BLaER1 treated with 17β-estradiol and CSF1 and Interleukin-3, amounts not matched to agents 10 nM and 100 nM (cell line): ENCODE measurements around the gene PTPN3.

ENCODE experiments used
- H3K27ac ChIP-seq, 11 experiments: shearing (Covaris generic); formaldehyde crosslinking; 2 replicates each; pipeline ENCODE4 v1.8.1; 2022
- H3K27me3 ChIP-seq, 11 experiments: shearing (Covaris generic); formaldehyde crosslinking; 2 replicates each; pipeline ENCODE4 v1.8.1; 2022
- H3K36me3 ChIP-seq, 11 experiments: shearing (Covaris generic); formaldehyde crosslinking; 2 replicates each; pipeline ENCODE4 v1.8.1; 2022
- H3K4me1 ChIP-seq, 10 experiments: shearing (Covaris generic); formaldehyde crosslinking; 2 replicates each; pipeline ENCODE4 v1.8.1; 2022
- H3K4me2 ChIP-seq, 11 experiments: shearing (Covaris generic); formaldehyde crosslinking; 2 replicates each; pipeline ENCODE4 v1.8.1; 2022
- H3K4me3 ChIP-seq, 10 experiments: shearing (Covaris generic); formaldehyde crosslinking; 2 replicates each; pipeline ENCODE4 v1.8.1; 2022
- H3K9ac ChIP-seq, 11 experiments: shearing (Covaris generic); formaldehyde crosslinking; 2 replicates each; pipeline ENCODE4 v1.8.1; 2022
- H3K9me3 ChIP-seq, 11 experiments: shearing (Covaris generic); formaldehyde crosslinking; replicated peaks in 1 of 11; 2 replicates each; pipeline ENCODE4 v1.8.1; 2022
- H4K20me1 ChIP-seq, 11 experiments: shearing (Covaris generic); formaldehyde crosslinking; 2 replicates each; pipeline ENCODE4 v1.8.1; 2022
- Cebpa-rat ChIP-seq, 11 experiments: shearing (Covaris generic); IDR thresholded peaks; 2 replicates each; pipeline ENCODE4 v1.8.1; 2022

The PTPN3 gene

GRCh38 chr9:109387206-109387605 lies 110.9 kb downstream of the PTPN3 start:
- H3K4me3 ChIP-seq = no peak overlapping the region
- H3K36me3 ChIP-seq = no peaks in the 10 kb centered on the region
- no peak overlapping the region for H3K27ac ChIP-seq
- no peaks in the 10 kb centered on the region for H3K27me3 ChIP-seq
- no peaks in the 10 kb centered on the region; a peak in 1 of 22 replicates for H4K20me1 ChIP-seq
- no peaks in the 10 kb centered on the region; a peak in 1 of 20 replicates for H3K4me1 ChIP-seq
- TF ChIP-seq Cebpa-rat (IDR thresholded peaks at IDR 0.05) = no peak
- H3K9ac ChIP-seq = no peak overlapping the region
- no peaks in the 10 kb centered on the region for H3K9me3 ChIP-seq
- no peak overlapping the region for H3K4me2 ChIP-seq

DNA sequence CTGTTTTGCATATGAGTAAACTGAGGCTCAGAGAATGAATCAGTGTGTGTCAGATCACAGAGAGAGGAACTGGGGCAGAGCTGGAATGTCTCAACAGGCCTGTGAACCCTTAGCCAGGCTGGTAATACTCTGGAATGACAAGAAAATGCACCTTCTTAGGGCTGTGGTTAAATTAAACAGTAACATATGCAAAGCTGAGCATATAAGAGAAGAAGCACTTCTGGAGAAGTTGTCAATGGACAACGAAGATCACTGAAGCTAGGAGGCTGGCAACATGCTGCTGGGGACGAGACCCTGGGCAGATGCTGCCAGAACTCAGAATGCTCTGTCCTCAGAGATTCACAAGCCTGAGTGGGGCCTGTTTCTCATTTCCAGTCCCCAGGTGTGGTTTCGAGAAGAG lies 112.6 kb downstream of the PTPN3 start:
- Histone ChIP-seq H3K4me2 (no peak overlapping the region), H3K9me3 (no peaks in the 10 kb centered on the region), H3K4me1 (peaks cover 11 to 14% (median 13%) of the 10 kb centered on the region in 10 experiments; a peak in 19 of 20 replicates), H3K9ac (no peak overlapping the region), H3K36me3 (no peaks in the 10 kb centered on the region), H3K4me3 (no peak overlapping the region), H3K27me3 (no peaks in the 10 kb centered on the region), H3K27ac (no peak overlapping the region), H4K20me1 (no peaks in the 10 kb centered on the region; a peak in 1 of 22 replicates)
- no peak for TF ChIP-seq Cebpa-rat (IDR thresholded peaks at IDR 0.05)

- H3K36me3 ChIP-seq = peaks cover 0 to 2% (median 0%) of the 10 kb centered on the region in 11 experiments; a peak in 1 of 22 replicates
- H3K4me2 ChIP-seq = no peak overlapping the region
These were observed 114.2 kb downstream of the PTPN3 start for GRCh38 chr9:109383947-109384346.

GRCh38 chr9:109383356-109383755 lies 114.8 kb downstream of the PTPN3 start:
- H3K27ac ChIP-seq = no peak overlapping the region
- peaks cover 0 to 4% (median 0%) of the 10 kb centered on the region in 11 experiments; a peak in 1 of 22 replicates for H3K9me3 ChIP-seq
- TF ChIP-seq Cebpa-rat (IDR thresholded peaks at IDR 0.05) = no peak
- no peaks in the 10 kb centered on the region; a peak in 1 of 22 replicates for H4K20me1 ChIP-seq
- peaks cover 0 to 6% (median 0%) of the 10 kb centered on the region in 11 experiments; a peak in 2 of 22 replicates for H3K36me3 ChIP-seq
- no peak overlapping the region for H3K4me2 ChIP-seq
- no peak overlapping the region for H3K9ac ChIP-seq
- H3K27me3 ChIP-seq = peaks cover 0 to 7% (median 0%) of the 10 kb centered on the region in 11 experiments; a peak in 2 of 22 replicates
- peaks cover 12 to 16% (median 14%) of the 10 kb centered on the region in 10 experiments; a peak in 19 of 20 replicates for H3K4me1 ChIP-seq
- H3K4me3 ChIP-seq = no peak overlapping the region

More at GRCh38 chr9:109383947-109384346, 114.2 kb downstream of the PTPN3 start:
- H4K20me1 ChIP-seq = no peaks in the 10 kb centered on the region; a peak in 1 of 22 replicates
- peaks cover 0 to 4% (median 0%) of the 10 kb centered on the region in 11 experiments; a peak in 2 of 22 replicates for H3K27me3 ChIP-seq
- TF ChIP-seq Cebpa-rat (IDR thresholded peaks at IDR 0.05) = no peak
- H3K4me1 ChIP-seq = peaks cover 12 to 15% (median 13%) of the 10 kb centered on the region in 10 experiments; a peak in 19 of 20 replicates
- no peak overlapping the region for H3K9ac ChIP-seq
- peaks cover 0 to 3% (median 0%) of the 10 kb centered on the region in 11 experiments; a peak in 1 of 22 replicates for H3K9me3 ChIP-seq
- H3K27ac ChIP-seq = no peak overlapping the region
- H3K4me3 ChIP-seq = no peak overlapping the region

- H3K9me3 ChIP-seq = peaks cover 0 to 4% (median 0%) of the 10 kb centered on the region in 11 experiments; a peak in 1 of 22 replicates
- no peak overlapping the region for H3K27ac ChIP-seq
- H3K4me2 ChIP-seq = no peak overlapping the region
- no peaks in the 10 kb centered on the region; a peak in 1 of 22 replicates for H4K20me1 ChIP-seq
- H3K4me1 ChIP-seq = peaks cover 13 to 24% (median 20%) of the 10 kb centered on the region in 10 experiments
- peaks cover 0 to 6% (median 0%) of the 10 kb centered on the region in 11 experiments; a peak in 2 of 22 replicates for H3K36me3 ChIP-seq
- TF ChIP-seq Cebpa-rat (IDR thresholded peaks at IDR 0.05) = no peak
- peaks cover 0 to 7% (median 0%) of the 10 kb centered on the region in 11 experiments; a peak in 2 of 22 replicates for H3K27me3 ChIP-seq
- no peak overlapping the region for H3K4me3 ChIP-seq
- no peak overlapping the region for H3K9ac ChIP-seq
These were observed 115.5 kb downstream of the PTPN3 start for GRCh38 chr9:109382585-109382984.

- TF ChIP-seq Cebpa-rat (IDR thresholded peaks at IDR 0.05) = no peak
- Histone ChIP-seq H3K36me3 (peaks cover 0 to 6% (median 0%) of the 10 kb centered on the region in 11 experiments; a peak in 2 of 22 replicates), H3K4me2 (no peak overlapping the region; a peak in 1 of 22 replicates), H3K27ac (no peak overlapping the region), H3K9me3 (peaks cover 0 to 4% (median 0%) of the 10 kb centered on the region in 11 experiments; a peak in 1 of 22 replicates), H3K4me3 (no peak overlapping the region), H3K4me1 (peaks cover 13 to 27% (median 22%) of the 10 kb centered on the region in 10 experiments), H4K20me1 (no peaks in the 10 kb centered on the region; a peak in 1 of 22 replicates), H3K9ac (no peak overlapping the region), H3K27me3 (peaks cover 0 to 7% (median 0%) of the 10 kb centered on the region in 11 experiments; a peak in 2 of 22 replicates)
These were observed 115.9 kb downstream of the PTPN3 start for GRCh38 chr9:109382182-109382581.

- peaks cover 0 to 4% (median 0%) of the 10 kb centered on the region in 11 experiments; a peak in 1 of 22 replicates for H3K9me3 ChIP-seq
- no peak overlapping the region for H3K4me3 ChIP-seq
- H3K4me1 ChIP-seq = peaks cover 13 to 27% (median 22%) of the 10 kb centered on the region in 10 experiments
- H3K27me3 ChIP-seq = peaks cover 0 to 7% (median 0%) of the 10 kb centered on the region in 11 experiments; a peak in 2 of 22 replicates
- H3K4me2 ChIP-seq = peak overlapping the region; percentile 24 to 59 (median 47); a peak in 21 of 22 replicates
- no peak overlapping the region for H3K27ac ChIP-seq
- no peak overlapping the region for H3K9ac ChIP-seq
- TF ChIP-seq Cebpa-rat (IDR thresholded peaks at IDR 0.05) = no peak
- no peaks in the 10 kb centered on the region for H4K20me1 ChIP-seq
- peaks cover 0 to 6% (median 0%) of the 10 kb centered on the region in 11 experiments; a peak in 2 of 22 replicates for H3K36me3 ChIP-seq
These were observed 116.9 kb downstream of the PTPN3 start for GRCh38 chr9:109381011-109381729.

DNA sequence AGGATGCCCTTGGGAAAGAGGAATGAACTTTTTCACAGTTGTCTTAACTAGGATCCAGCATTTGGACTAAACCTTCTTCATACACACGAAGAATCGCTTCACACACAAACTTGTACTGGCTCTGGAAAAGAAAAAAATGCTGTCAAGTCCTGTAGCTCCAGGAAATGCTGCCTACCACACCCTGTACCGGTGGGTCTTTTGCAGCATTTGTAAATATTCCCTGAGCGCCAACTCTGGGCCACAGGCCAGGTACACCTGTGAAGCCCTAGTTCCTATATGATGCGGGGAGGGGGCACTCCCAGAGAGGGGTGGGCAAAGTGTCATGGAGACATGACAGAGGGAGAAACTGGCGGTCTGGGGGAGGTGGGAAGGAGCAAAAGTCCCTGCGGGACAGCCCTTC lies 118.6 kb downstream of the PTPN3 start:
- Histone ChIP-seq H3K4me1 (peaks cover 13 to 27% (median 22%) of the 10 kb centered on the region in 10 experiments), H3K9ac (no peak overlapping the region), H3K36me3 (peaks cover 0 to 6% (median 0%) of the 10 kb centered on the region in 11 experiments; a peak in 2 of 22 replicates), H3K9me3 (peaks cover 0 to 12% (median 0%) of the 10 kb centered on the region in 11 experiments; a peak in 2 of 22 replicates), H3K27me3 (peaks cover 0 to 7% (median 0%) of the 10 kb centered on the region in 11 experiments; a peak in 2 of 22 replicates), H3K4me2 (no peak overlapping the region), H3K27ac (no peak overlapping the region), H3K4me3 (no peak overlapping the region), H4K20me1 (no peaks in the 10 kb centered on the region)
- TF ChIP-seq Cebpa-rat (IDR thresholded peaks at IDR 0.05) = no peak

GRCh38 chr9:109378316-109378715 lies 119.8 kb downstream of the PTPN3 start:
- peaks cover 13 to 27% (median 22%) of the 10 kb centered on the region in 10 experiments for H3K4me1 ChIP-seq
- peaks cover 0 to 7% (median 0%) of the 10 kb centered on the region in 11 experiments; a peak in 2 of 22 replicates for H3K27me3 ChIP-seq
- TF ChIP-seq Cebpa-rat (IDR thresholded peaks at IDR 0.05) = no peak
- H3K27ac ChIP-seq = no peak overlapping the region
- H4K20me1 ChIP-seq = no peaks in the 10 kb centered on the region
- no peak overlapping the region for H3K9ac ChIP-seq
- peaks cover 0 to 22% (median 2%) of the 10 kb centered on the region in 11 experiments; a peak in 7 of 22 replicates for H3K9me3 ChIP-seq
- peak overlapping the region in 3 of 11 experiments; percentile 3 to 42 (median 11); a peak in 6 of 22 replicates for H3K4me2 ChIP-seq
- peaks cover 0 to 6% (median 0%) of the 10 kb centered on the region in 11 experiments; a peak in 2 of 22 replicates for H3K36me3 ChIP-seq
- no peak overlapping the region for H3K4me3 ChIP-seq
